HCT116 (cell line): ENCODE measurements around the gene MYH7. TPM values are rescaled to one million over a fixed set of nuclear protein-coding genes. Genes with fewer than 3 reads are reported as not detected.

Experiments used
- ATAC-seq: fragments of 200-7000 bp; cut with Tn5 transposase; 2 replicates; pipeline ENCODE4 v1.9.1; 2020; ENCODE audit warnings: mild to moderate bottlenecking, moderate library complexity
- BruUV-seq: library from RNA; stranded (reverse); fragments of 400-500 nt; replicated peaks from 2 replicates; lab custom pipeline; 2021; lab: Mats Ljungman, UMichigan
- CTCF ChIA-PET: fragments of 300-600 bp; sonication (Branson Sonifier 250); formaldehyde crosslinking; loops from one replicate; lab custom pipeline; 2021; ENCODE audit warnings: antibody characterized with exemption; lab: Charles Lee
- POLR2A ChIA-PET: fragments of 300-600, 350-600 bp; sonication (Branson Sonifier 250); formaldehyde crosslinking; loops from one replicate; lab custom pipeline; 2021; ENCODE audit warnings: antibody characterized with exemption; lab: Charles Lee
- RAD21 ChIA-PET, 2 experiments: fragments of 300-600 bp; sonication (Branson Sonifier 250); formaldehyde crosslinking; loops; one replicate each; lab custom pipeline; 2023; ENCODE audit warnings: low total read pairs in 2 of 2; ENCODE audit not compliant: uncharacterized antibody in 2 of 2, unreplicated experiment in 2 of 2, low non-redundant PET in 1 of 2; lab: Charles Lee
- DNase-seq: peaks from one replicate; pipeline ENCODE4 v3.0.0-alpha.2; 2010; ENCODE audit warnings: low read depth, low spot score
- H2AFZ ChIP-seq: fragments of 200-600 bp; shearing (Covaris generic), sonication (generic); 2 replicates; pipeline ENCODE4 v1.6.1; 2017; ENCODE audit warnings: low read depth, mixed run types, mixed read lengths, antibody characterized with exemption, low read length; ENCODE audit not compliant: poor library complexity, severe bottlenecking
- H3K27ac ChIP-seq: 2 replicates; pipeline ENCODE4 v1.5.1; 2012; ENCODE audit warnings: low read depth, low read length
- H3K27me3 ChIP-seq: fragments of 200-600 bp; sonication (generic); 2 replicates; pipeline ENCODE4 v1.6.1; 2016; ENCODE audit warnings: mixed run types, low read length, mixed read lengths; ENCODE audit not compliant: insufficient read depth
- H3K36me3 ChIP-seq, 2 experiments: fragments of 200-500 bp in 1 of 2; fragments of 200-600 bp in 1 of 2; sonication (Bioruptor generic) in 1 of 2; sonication (generic) in 1 of 2; 2 replicates each; pipeline versions ENCODE4 v1.5.1 to v1.6.1; 2014 to 2016; ENCODE audit warnings: low read length in 2 of 2, inconsistent platforms in 1 of 2, mixed read lengths in 1 of 2, mixed run types in 1 of 2; ENCODE audit not compliant: insufficient read depth in 2 of 2, control insufficient read depth in 1 of 2
- H3K4me1 ChIP-seq, 2 experiments: fragments of 200-600 bp in 1 of 2; sonication (generic) in 1 of 2; 2 replicates each; pipeline versions ENCODE4 v1.5.1 to v1.6.1; 2012 to 2017; ENCODE audit warnings: low read length in 2 of 2, inconsistent platforms in 1 of 2, mild to moderate bottlenecking in 1 of 2, mixed read lengths in 1 of 2, mixed run types in 1 of 2, moderate library complexity in 1 of 2; ENCODE audit not compliant: insufficient read depth in 2 of 2, control insufficient read depth in 1 of 2
- H3K4me2 ChIP-seq: fragments of 200-600 bp; sonication (generic); 2 replicates; pipeline ENCODE4 v1.6.1; 2017; ENCODE audit warnings: mixed run types, low read length, mixed read lengths
- H3K4me3 ChIP-seq, 2 experiments: fragments of 200-600 bp in 1 of 2; sonication (generic) in 1 of 2; replicated peaks in 1 of 2; 2 replicates each; pipeline ENCODE4 v1.5.1; 2011 to 2016; ENCODE audit warnings: low read length in 2 of 2, control low read depth in 1 of 2, low read depth in 1 of 2, mild to moderate bottlenecking in 1 of 2, mixed read lengths in 1 of 2, mixed run types in 1 of 2
- H3K79me2 ChIP-seq: fragments of 200-600 bp; sonication (generic); 2 replicates; pipeline ENCODE4 v1.6.1; 2017; ENCODE audit warnings: mild to moderate bottlenecking, mixed run types, low read length, moderate library complexity, mixed read lengths; ENCODE audit not compliant: insufficient read depth
- H3K9ac ChIP-seq: fragments of 200-600 bp; sonication (generic); 2 replicates; pipeline ENCODE4 v1.6.1; 2016; ENCODE audit warnings: low read length, mixed read lengths
- H3K9me2 ChIP-seq: fragments of 200-600 bp; sonication (generic), shearing (Covaris generic); 2 replicates; pipeline ENCODE4 v1.6.1; 2017; ENCODE audit warnings: mixed run types, mild to moderate bottlenecking, moderate library complexity; ENCODE audit not compliant: insufficient read depth
- H3K9me3 ChIP-seq, 2 experiments: fragments of 200-500 bp in 1 of 2; fragments of 200-600 bp in 1 of 2; sonication (Bioruptor generic) in 1 of 2; sonication (generic) in 1 of 2; 2 replicates each; pipeline ENCODE4 v1.6.1; 2014 to 2017; ENCODE audit warnings: low read length in 2 of 2, mixed read lengths in 2 of 2, inconsistent platforms in 1 of 2, low read depth in 1 of 2, mild to moderate bottlenecking in 1 of 2, mixed run types in 1 of 2, moderate library complexity in 1 of 2; ENCODE audit not compliant: control insufficient read depth in 1 of 2, insufficient read depth in 1 of 2
- H4K20me1 ChIP-seq: fragments of 200-600 bp; sonication (generic), shearing (Covaris generic); 2 replicates; pipeline ENCODE4 v1.6.1; 2017; ENCODE audit warnings: mixed run types, mild to moderate bottlenecking, moderate library complexity; ENCODE audit not compliant: insufficient read depth
- CEBPB ChIP-seq: IDR thresholded peaks from 2 replicates; pipeline ENCODE4 v1.6.1; 2012; ENCODE audit warnings: low read depth
- CTCF ChIP-seq, 3 experiments: fragments of 200-600 bp in 1 of 3; sonication (generic) in 1 of 3; IDR thresholded peaks in 2 of 3; conservative IDR thresholded peaks in 1 of 3; 2 replicates each; pipeline ENCODE4 v1.5.1; 2012 to 2017; ENCODE audit warnings: low read depth in 2 of 3, low read length in 2 of 3, antibody characterized with exemption in 1 of 3, borderline replicate concordance in 1 of 3, control low read depth in 1 of 3, mild to moderate bottlenecking in 1 of 3, mixed read lengths in 1 of 3, mixed run types in 1 of 3, moderate library complexity in 1 of 3; ENCODE audit not compliant: insufficient read depth in 1 of 3
- EGR1 ChIP-seq: IDR thresholded peaks from 2 replicates; pipeline ENCODE4 v1.6.1; 2012; ENCODE audit warnings: low read depth
- ELF1 ChIP-seq: IDR thresholded peaks from 2 replicates; pipeline ENCODE4 v1.6.1; 2012; ENCODE audit warnings: low read depth, borderline replicate concordance
- EZH2phosphoT487 ChIP-seq: fragments of 200-600 bp; IDR thresholded peaks from 2 replicates; pipeline ENCODE4 v1.6.1; 2018; ENCODE audit warnings: antibody characterized with exemption, borderline replicate concordance
- FOSL1 ChIP-seq: IDR thresholded peaks from 2 replicates; pipeline ENCODE4 v1.6.1; 2012; ENCODE audit warnings: low read depth
- JUND ChIP-seq: IDR thresholded peaks from 2 replicates; pipeline ENCODE4 v1.6.1; 2012
- POLR2A ChIP-seq: IDR thresholded peaks from 2 replicates; pipeline ENCODE4 v1.7.0; 2011; ENCODE audit warnings: borderline replicate concordance; ENCODE audit not compliant: insufficient read depth, insufficient read length; ENCODE audit errors: extremely low read depth
- POLR2AphosphoS5 ChIP-seq: IDR thresholded peaks from 2 replicates; pipeline ENCODE4 v1.6.1; 2011; ENCODE audit warnings: mild to moderate bottlenecking, low read depth, low read length, moderate library complexity
- SIN3A ChIP-seq: IDR thresholded peaks from 2 replicates; pipeline ENCODE4 v1.6.1; 2012; ENCODE audit warnings: low read depth
- SP1 ChIP-seq: IDR thresholded peaks from 2 replicates; pipeline ENCODE4 v1.6.1; 2012; ENCODE audit warnings: low read depth
- SRF ChIP-seq: IDR thresholded peaks from 2 replicates; pipeline ENCODE4 v1.6.1; 2012; ENCODE audit warnings: low read depth
- YY1 ChIP-seq: IDR thresholded peaks from 2 replicates; pipeline ENCODE4 v1.6.1; 2011; ENCODE audit warnings: low read length, low read depth, moderate library complexity, mild to moderate bottlenecking; ENCODE audit not compliant: insufficient replicate concordance; ENCODE audit errors: extremely low read depth
- ZFX ChIP-seq: fragments of 450-650 bp; IDR thresholded peaks from 2 replicates; pipeline ENCODE4 v1.6.1; 2017
- ZNF274 ChIP-seq: fragments of 200-500 bp; sonication (Bioruptor generic); IDR thresholded peaks from 2 replicates; pipeline ENCODE4 v1.6.1; 2014; ENCODE audit warnings: mild to moderate bottlenecking, low read depth, low read length, inconsistent platforms
- intact Hi-C: fragments of 100-400 bp; cut with micrococcal nuclease; formaldehyde crosslinking; loops from 2 replicates; pipeline ENCODE4 v1.10.0; 2022
- total RNA-seq: library from RNA; stranded (reverse); gene quantifications from one replicate; pipeline ENCODE4 v1.2.1, GENCODE V29; 2021; ENCODE audit not compliant: unreplicated experiment
- TF ChIP-seq, protein P1 (sequence below): IDR thresholded peaks from 2 replicates; pipeline ENCODE4 v1.6.1; 2011; ENCODE audit warnings: mild to moderate bottlenecking, low read length, moderate library complexity; ENCODE audit not compliant: insufficient replicate concordance; ENCODE audit errors: extremely low read depth
- TF ChIP-seq, protein P2 (sequence below): IDR thresholded peaks from 2 replicates; pipeline ENCODE4 v1.6.1; 2012; ENCODE audit warnings: low read depth

The MYH7 gene
- total RNA-seq, 1 experiment from 2014 or later, result not detected

GRCh38 chr14:23445773-23446172 is 10.3 kb upstream of the MYH7 start:
- TF ChIP-seq ZNF274 (no peak), YY1 (no peak), ZFX (no peak), ELF1 (no peak), POLR2AphosphoS5 (no peak), SRF (no peak), FOSL1 (no peak), JUND (no peak), SIN3A (no peak), SP1 (no peak), EZH2phosphoT487 (no peak), CTCF (IDR thresholded peaks at IDR 0.05 in 2 of 3, conservative IDR thresholded peaks at IDR 0.05 in 1 of 3; ENCODE audit: borderline replicate concordance in 1 of 3, insufficient read depth in 1 of 3, low read depth in 2 of 3, low read length in 2 of 3) (no peak), EGR1 (no peak), POLR2A (no peak), CEBPB (no peak)
- TF ChIP-seq, protein P1, sequence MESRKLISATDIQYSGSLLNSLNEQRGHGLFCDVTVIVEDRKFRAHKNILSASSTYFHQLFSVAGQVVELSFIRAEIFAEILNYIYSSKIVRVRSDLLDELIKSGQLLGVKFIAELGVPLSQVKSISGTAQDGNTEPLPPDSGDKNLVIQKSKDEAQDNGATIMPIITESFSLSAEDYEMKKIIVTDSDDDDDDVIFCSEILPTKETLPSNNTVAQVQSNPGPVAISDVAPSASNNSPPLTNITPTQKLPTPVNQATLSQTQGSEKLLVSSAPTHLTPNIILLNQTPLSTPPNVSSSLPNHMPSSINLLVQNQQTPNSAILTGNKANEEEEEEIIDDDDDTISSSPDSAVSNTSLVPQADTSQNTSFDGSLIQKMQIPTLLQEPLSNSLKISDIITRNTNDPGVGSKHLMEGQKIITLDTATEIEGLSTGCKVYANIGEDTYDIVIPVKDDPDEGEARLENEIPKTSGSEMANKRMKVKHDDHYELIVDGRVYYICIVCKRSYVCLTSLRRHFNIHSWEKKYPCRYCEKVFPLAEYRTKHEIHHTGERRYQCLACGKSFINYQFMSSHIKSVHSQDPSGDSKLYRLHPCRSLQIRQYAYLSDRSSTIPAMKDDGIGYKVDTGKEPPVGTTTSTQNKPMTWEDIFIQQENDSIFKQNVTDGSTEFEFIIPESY, result no peak
- TF ChIP-seq, protein P2, sequence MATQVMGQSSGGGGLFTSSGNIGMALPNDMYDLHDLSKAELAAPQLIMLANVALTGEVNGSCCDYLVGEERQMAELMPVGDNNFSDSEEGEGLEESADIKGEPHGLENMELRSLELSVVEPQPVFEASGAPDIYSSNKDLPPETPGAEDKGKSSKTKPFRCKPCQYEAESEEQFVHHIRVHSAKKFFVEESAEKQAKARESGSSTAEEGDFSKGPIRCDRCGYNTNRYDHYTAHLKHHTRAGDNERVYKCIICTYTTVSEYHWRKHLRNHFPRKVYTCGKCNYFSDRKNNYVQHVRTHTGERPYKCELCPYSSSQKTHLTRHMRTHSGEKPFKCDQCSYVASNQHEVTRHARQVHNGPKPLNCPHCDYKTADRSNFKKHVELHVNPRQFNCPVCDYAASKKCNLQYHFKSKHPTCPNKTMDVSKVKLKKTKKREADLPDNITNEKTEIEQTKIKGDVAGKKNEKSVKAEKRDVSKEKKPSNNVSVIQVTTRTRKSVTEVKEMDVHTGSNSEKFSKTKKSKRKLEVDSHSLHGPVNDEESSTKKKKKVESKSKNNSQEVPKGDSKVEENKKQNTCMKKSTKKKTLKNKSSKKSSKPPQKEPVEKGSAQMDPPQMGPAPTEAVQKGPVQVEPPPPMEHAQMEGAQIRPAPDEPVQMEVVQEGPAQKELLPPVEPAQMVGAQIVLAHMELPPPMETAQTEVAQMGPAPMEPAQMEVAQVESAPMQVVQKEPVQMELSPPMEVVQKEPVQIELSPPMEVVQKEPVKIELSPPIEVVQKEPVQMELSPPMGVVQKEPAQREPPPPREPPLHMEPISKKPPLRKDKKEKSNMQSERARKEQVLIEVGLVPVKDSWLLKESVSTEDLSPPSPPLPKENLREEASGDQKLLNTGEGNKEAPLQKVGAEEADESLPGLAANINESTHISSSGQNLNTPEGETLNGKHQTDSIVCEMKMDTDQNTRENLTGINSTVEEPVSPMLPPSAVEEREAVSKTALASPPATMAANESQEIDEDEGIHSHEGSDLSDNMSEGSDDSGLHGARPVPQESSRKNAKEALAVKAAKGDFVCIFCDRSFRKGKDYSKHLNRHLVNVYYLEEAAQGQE, result no peak
- H3K79me2 ChIP-seq, result no peaks in the 10 kb centered on the region
- no peaks in the 10 kb centered on the region for H3K36me3 ChIP-seq
- no TSS peak for BruUV-seq
- no peak overlapping the region for H3K4me2 ChIP-seq
- no peak overlapping the region for H2AFZ ChIP-seq
- ATAC-seq (no peak), DNase-seq (no peak)
- H3K9me3 ChIP-seq, result no peaks in the 10 kb centered on the region
- CTCF ChIA-PET, result no interaction called here
- intact Hi-C loops, result no loop called here
- peaks cover 6% of the 10 kb centered on the region; the same call in 1 of the 2 replicates for H3K27me3 ChIP-seq
- no peak overlapping the region for H3K9ac ChIP-seq
- H3K27ac ChIP-seq, result no peak overlapping the region
- no peak overlapping the region for H3K4me3 ChIP-seq
- no peaks in the 10 kb centered on the region for H3K9me2 ChIP-seq
- POLR2A ChIA-PET, result no interaction called here
- RAD21 ChIA-PET, result no interaction called here
- no peaks in the 10 kb centered on the region for H3K4me1 ChIP-seq
- H4K20me1 ChIP-seq, result no peaks in the 10 kb centered on the region
